Prostate gland (tissue), 2 donors: ENCODE data around the gene STEAP1B.

ENCODE experiments used
- CTCF ChIP-seq, 4 experiments: fragments of 200-600 bp in 2 of 4; fragments of 450-650 bp in 2 of 4; sonication (generic) in 2 of 4; IDR thresholded peaks; 1 replicate in 3 of 4; 2 replicates in 1 of 4; pipeline ENCODE4 v1.5.1; 2016 to 2019; ENCODE audit warnings: antibody characterized with exemption in 4 of 4, mild to moderate bottlenecking in 2 of 4, moderate library complexity in 2 of 4
- POLR2AphosphoS5 ChIP-seq: sonication (generic); formaldehyde crosslinking; IDR thresholded peaks from one replicate; pipeline ENCODE4 v1.6.1; 2017; ENCODE audit warnings: antibody characterized with exemption

DNA sequence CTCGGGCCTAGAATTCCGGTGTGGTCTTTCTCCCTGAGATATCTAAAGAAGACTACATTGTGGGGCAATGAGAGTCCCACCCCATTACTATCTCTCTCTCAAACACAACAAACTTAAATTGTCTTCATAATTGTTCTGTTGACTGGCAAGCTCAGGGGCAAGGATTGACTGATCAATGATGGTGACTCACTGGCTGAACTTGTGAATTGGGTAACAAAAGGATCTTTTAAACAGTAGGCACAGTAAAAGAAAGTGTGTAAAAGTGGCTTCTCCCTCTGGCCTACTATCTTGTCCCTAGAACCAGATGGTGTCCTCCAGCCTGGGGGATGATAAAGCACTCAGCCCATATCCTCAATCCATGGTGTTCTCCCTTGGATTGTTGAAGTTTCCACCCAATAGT is 80.0 kb downstream of the STEAP1B start:
- TF ChIP-seq CTCF (IDR thresholded peaks at IDR 0.05) (no peak), POLR2AphosphoS5 (no peak)
